Measurements from ENCODE around the gene TSEN2.
"Not testable (repeated sequence)": the region's sequence is repeated elsewhere in the genome, so short reads cannot be mapped to it uniquely, and the experiment has no call there.

Gene TSEN2

DNA sequence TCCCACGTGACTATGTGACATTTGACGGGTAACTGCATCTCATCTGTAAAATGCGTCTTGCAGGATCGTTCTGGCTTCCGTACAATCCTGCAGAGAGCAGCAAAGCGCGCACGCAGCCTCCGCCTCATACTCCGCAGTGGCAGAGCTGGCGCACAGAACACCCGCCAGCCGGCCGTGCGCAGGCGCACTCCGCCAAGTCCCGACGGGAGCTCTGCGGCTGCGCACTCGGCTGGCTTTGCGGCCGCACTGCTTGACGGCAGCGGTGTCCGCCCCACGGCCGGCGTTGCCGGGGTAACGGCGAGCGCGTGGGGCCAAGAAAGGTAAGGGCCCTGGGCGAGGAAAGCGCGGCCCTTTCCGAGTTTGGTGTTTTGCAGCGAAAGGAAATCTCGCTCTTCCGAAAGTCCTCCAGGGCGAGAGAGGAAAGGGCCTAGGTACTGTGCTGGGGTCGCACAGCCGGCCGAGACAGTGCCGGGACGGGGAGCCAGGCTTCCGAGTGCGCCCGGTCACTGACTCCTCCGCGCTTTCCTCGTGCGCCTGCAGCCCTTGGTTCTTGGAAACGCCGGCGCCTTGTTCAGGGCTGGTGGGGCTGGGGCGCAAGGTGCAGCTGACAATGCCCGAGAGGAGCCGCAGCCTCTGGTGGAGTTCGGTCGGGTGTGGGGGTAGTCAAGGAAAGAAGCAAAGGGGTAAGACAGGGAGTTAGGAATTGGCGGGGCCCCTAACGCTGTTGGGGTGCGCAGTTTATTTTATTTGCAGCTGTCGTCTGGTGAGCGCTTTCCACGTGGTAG is at the start of gene TSEN2:
Gene TSEN2, plus strand, starts transcription at position 283 of the 785 bp plus-strand sequence. CDS start 5,321 bp downstream, outside the sequence.
- peak; percentile 95 for DNase-seq

GRCh38 chr3:12436514-12437220 is 47.6 kb upstream of the TSEN2 start:
- no peak for DNase-seq

- no peak for DNase-seq
Observed at GRCh38 chr3:12437221-12437605, 47.1 kb upstream of the TSEN2 start.

DNA sequence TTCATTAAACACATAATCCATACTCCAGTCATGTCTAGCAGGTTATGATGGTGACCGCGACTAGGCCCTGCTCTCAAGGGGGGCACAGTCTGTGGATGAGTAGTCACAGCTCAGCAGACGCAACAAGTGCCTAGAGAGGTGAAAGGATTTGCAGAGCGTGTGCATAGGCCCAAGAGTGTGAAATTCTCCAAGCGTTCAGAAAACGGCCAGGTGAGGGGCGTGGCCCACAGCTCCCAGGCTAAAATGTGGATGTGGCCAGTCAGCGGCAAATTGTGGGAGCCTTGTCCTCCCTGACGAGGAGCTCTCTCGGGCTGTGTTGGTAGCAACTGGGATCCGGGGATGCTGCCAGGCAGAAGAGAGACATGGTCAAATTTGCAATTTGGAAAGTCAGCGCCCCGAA is 46.4 kb upstream of the TSEN2 start:
- DNase-seq, result no peak

DNA sequence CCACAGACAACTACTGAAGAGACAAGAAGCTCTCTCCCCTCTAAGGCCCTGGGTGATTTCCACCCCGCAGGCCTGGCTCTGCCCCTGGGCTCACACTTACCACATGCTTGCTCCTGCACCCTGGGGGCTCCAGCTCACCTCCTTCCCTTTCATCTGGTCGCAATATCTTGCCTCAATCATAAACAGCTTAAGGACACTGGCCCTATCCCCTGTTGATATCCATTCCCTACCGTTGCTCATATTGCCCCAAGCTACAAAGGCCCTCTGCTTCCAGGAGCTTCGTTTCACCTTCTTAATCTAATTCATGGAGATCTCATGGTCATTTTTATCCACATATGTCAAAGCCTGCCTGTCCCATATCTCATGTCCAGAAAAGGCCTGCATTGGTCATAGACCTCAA is 46.0 kb upstream of the TSEN2 start:
- DNase-seq, result no peak

GRCh38 chr3:12439161-12439940 is 44.9 kb upstream of the TSEN2 start:
- no peak for DNase-seq

- no peak for DNase-seq
Observed at GRCh38 chr3:12440927-12441714, 43.2 kb upstream of the TSEN2 start.

GRCh38 chr3:12442654-12443501 is 41.4 kb upstream of the TSEN2 start:
- DNase-seq, result no peak

GRCh38 chr3:12443781-12444522 is 40.3 kb upstream of the TSEN2 start:
- no peak for DNase-seq

GRCh38 chr3:12444582-12445471 is 39.5 kb upstream of the TSEN2 start:
- no peak for DNase-seq

- DNase-seq, result no peak
Observed at GRCh38 chr3:12445523-12446240, 38.6 kb upstream of the TSEN2 start.

GRCh38 chr3:12446298-12446697 is 38.0 kb upstream of the TSEN2 start:
- no peak for DNase-seq

DNA sequence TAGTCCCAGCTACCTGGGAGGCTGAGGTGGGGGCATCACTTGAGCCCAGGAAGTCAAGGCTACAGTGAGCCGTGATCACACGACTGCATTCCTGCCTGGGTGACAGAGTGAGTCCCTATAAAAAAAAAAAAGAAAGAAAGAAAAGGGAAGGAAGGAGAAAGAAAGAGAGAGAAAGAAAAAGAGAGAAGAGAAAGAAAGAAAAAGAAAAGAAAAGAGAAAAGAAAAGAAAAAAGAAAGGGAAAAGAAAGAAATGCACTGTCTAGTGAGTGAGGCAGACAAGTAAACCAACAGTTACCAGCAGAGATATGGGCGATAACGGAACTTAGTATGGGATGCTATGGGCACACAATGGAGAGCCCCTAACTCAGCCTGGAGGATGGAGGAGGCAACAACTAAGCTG is 37.2 kb upstream of the TSEN2 start:
- no peak for DNase-seq

- DNase-seq, result not testable (repeated sequence)
Observed at GRCh38 chr3:12448404-12449202, 35.7 kb upstream of the TSEN2 start.

DNA sequence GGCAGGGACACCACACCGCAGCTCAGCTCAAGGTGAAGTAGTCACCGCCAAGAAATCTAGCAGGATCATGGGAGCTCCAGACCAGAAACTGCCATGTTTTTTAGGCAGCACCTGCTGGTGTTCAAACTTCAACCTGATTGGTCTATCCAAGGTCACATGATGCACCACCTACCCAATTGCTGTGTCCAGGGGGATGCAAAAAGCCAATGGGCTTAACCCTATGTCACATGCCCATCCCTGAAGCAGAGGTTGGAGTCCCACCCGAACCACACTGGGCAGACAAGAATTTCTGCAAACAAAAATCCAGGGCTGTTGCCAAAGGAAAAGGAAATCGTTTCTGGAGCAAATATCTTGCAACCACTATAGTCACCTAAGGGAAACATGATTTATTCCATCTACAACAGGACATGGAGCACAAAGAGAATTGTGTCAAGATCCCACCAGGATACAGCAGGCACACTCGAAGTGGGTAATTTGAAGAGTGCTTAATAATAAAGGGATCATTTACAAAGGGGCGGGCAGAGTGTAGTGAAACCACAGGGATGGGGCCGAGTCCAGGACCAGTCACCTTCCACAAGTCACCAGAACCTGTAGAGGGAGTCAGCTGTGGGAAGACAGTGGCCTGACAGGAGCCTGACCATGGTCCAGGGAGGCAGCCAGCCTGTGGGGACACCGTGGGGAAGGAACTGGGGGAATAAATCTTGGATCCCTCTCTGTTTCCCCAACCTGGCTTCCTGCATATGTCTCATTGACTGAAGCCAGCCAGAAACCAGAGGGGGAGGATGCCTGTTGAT is 34.2 kb upstream of the TSEN2 start:
- no peak for DNase-seq

- DNase-seq, result no peak
Observed at GRCh38 chr3:12451481-12451880, 32.8 kb upstream of the TSEN2 start.

DNA sequence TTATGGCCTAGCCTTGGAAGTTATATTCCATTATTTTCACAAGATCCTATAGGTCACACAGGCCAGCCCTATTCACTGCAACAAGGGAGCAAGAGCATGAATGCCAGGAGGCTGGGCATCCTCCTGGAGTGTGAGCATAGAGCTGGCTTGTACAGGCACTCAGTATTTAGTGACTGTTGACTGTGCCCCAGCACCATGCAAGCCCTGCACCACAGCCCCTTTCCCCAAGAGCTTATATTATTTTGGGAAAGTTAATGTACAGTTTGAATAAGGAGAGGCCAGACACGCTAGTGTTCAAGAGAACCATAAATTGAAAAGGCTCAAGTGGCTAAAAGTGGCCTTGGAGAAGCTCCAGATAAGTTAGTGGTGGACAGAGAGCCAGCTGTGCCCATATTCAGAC is 32.3 kb upstream of the TSEN2 start:
- DNase-seq, result no peak
